Breast epithelium (tissue), 4 donors: Measurements from ENCODE around the gene NBAS. TPM values are rescaled to one million over a fixed set of nuclear protein-coding genes. Genes with fewer than 3 reads are reported as not detected.

Source experiments
- DNase-seq, 2 donors: peaks; one replicate each; pipeline ENCODE4 v3.0.0-alpha.2; 2019; ENCODE audit warnings: low spot score in 2 of 2
- H3K27ac ChIP-seq, 2 donors: fragments of 200-600 bp; sonication (generic) in 1 of 2; one replicate each; pipeline ENCODE4 v1.5.1; 2016 to 2019; ENCODE audit warnings: mild to moderate bottlenecking in 1 of 2
- H3K27me3 ChIP-seq, 2 donors: fragments of 200-600 bp; sonication (generic) in 1 of 2; one replicate each; pipeline versions ENCODE4 v1.5.1 to v1.6.0; 2017 to 2019; ENCODE audit warnings: control low read depth in 1 of 2, mild to moderate bottlenecking in 1 of 2
- H3K36me3 ChIP-seq: fragments of 200-600 bp; one replicate; pipeline ENCODE4 v1.5.1; 2019
- H3K4me1 ChIP-seq, 2 donors: fragments of 200-600 bp; sonication (generic); one replicate each; pipeline ENCODE4 v1.5.1; 2016 to 2019; ENCODE audit warnings: control low read depth in 1 of 2
- H3K4me3 ChIP-seq, 3 donors: fragments of 200-600 bp; sonication (generic); 1 replicate in 2 of 3; 2 replicates in 1 of 3; pipeline ENCODE4 v1.5.1; 2016 to 2019; ENCODE audit warnings: mild to moderate bottlenecking in 3 of 3, moderate library complexity in 2 of 3
- H3K9me3 ChIP-seq, 2 donors: fragments of 200-600 bp; sonication (generic) in 1 of 2; one replicate each; pipeline ENCODE4 v1.5.1; 2016 to 2019; ENCODE audit warnings: control low read depth in 1 of 2
- CTCF ChIP-seq, 3 donors: fragments of 450-650 bp; IDR thresholded peaks; one replicate each; pipeline ENCODE4 v1.5.1; 2016 to 2017; ENCODE audit warnings: antibody characterized with exemption in 3 of 3, mild to moderate bottlenecking in 3 of 3, moderate library complexity in 3 of 3
- POLR2A ChIP-seq: fragments of 450-650 bp; IDR thresholded peaks from one replicate; pipeline ENCODE4 v1.6.1; 2016; ENCODE audit warnings: antibody characterized with exemption, mild to moderate bottlenecking, moderate library complexity
- POLR2AphosphoS5 ChIP-seq, 3 donors: sonication (generic); formaldehyde crosslinking; IDR thresholded peaks; one replicate each; pipeline ENCODE4 v1.6.1; 2017; ENCODE audit warnings: antibody characterized with exemption in 3 of 3
- intact Hi-C: fragments of 100-400 bp; cut with DNase I; formaldehyde crosslinking; loops from one replicate; pipeline ENCODE4 v1.15.1; 2023; ENCODE audit warnings: low total_unique reads
- total RNA-seq, 3 donors: library from RNA; depleted of rRNA; stranded (reverse); fragments of >200 nt; gene quantifications; one replicate each; pipeline ENCODE4 v1.1.0, GENCODE V29; 2016

Gene NBAS
- total RNA-seq, 3 donors from 2014 or later, result 44.9 to 59.1 (median 45.1) TPM

GRCh38 chr2:15400240-15400826, 160.8 kb downstream of the NBAS start:
- TF ChIP-seq CTCF (IDR thresholded peaks at IDR 0.05) (no peak), POLR2A (no peak), POLR2AphosphoS5 (IDR thresholded peaks at IDR 0.05) (no peak)
- Histone ChIP-seq H3K4me1 (no peaks in the 10 kb centered on the region), H3K4me3 (no peak overlapping the region), H3K27me3 (no peaks in the 10 kb centered on the region), H3K27ac (no peak overlapping the region), H3K36me3 (no peaks in the 10 kb centered on the region), H3K9me3 (no peaks in the 10 kb centered on the region)
- no peak for DNase-seq
- intact Hi-C loops, result loop anchor here (10.0 kb wide), 1 partner anchor 166 kb away; no protein-coding TSS in a partner anchor

- Histone ChIP-seq H3K27me3 (no peaks in the 10 kb centered on the region), H3K9me3 (no peaks in the 10 kb centered on the region), H3K36me3 (no peaks in the 10 kb centered on the region), H3K4me1 (no peaks in the 10 kb centered on the region), H3K27ac (no peak overlapping the region), H3K4me3 (no peak overlapping the region)
- intact Hi-C loops, result no loop called here
- no peak for DNase-seq
- TF ChIP-seq POLR2AphosphoS5 (IDR thresholded peaks at IDR 0.05) (no peak), POLR2A (no peak), CTCF (IDR thresholded peaks at IDR 0.05) (no peak)
Observed at GRCh38 chr2:15399241-15399640, 161.9 kb downstream of the NBAS start.

GRCh38 chr2:15391751-15392150, 169.4 kb downstream of the NBAS start:
- no peaks in the 10 kb centered on the region for H3K9me3 ChIP-seq
- no peak overlapping the region for H3K4me3 ChIP-seq
- H3K27me3 ChIP-seq, result no peaks in the 10 kb centered on the region
- H3K4me1 ChIP-seq, result no peaks in the 10 kb centered on the region
- intact Hi-C loops, result no loop called here
- peaks cover 7% of the 10 kb centered on the region for H3K36me3 ChIP-seq
- no peak for DNase-seq
- TF ChIP-seq CTCF (IDR thresholded peaks at IDR 0.05) (no peak), POLR2A (no peak), POLR2AphosphoS5 (IDR thresholded peaks at IDR 0.05) (no peak)
- H3K27ac ChIP-seq, result no peak overlapping the region

- Histone ChIP-seq H3K36me3 (peaks cover 7% of the 10 kb centered on the region), H3K27me3 (no peaks in the 10 kb centered on the region), H3K9me3 (no peaks in the 10 kb centered on the region), H3K4me1 (no peaks in the 10 kb centered on the region), H3K27ac (no peak overlapping the region), H3K4me3 (no peak overlapping the region)
- intact Hi-C loops, result loop anchor here (10.0 kb wide), 1 partner anchor 1745 kb away; no protein-coding TSS in a partner anchor
- DNase-seq, result no peak
- no peak for TF ChIP-seq POLR2AphosphoS5 (IDR thresholded peaks at IDR 0.05)
- no peak for TF ChIP-seq POLR2A
- no peak for TF ChIP-seq CTCF (IDR thresholded peaks at IDR 0.05)
Observed at GRCh38 chr2:15389895-15390294, 171.2 kb downstream of the NBAS start.

- TF ChIP-seq POLR2A, result no peak
- no peak for TF ChIP-seq POLR2AphosphoS5 (IDR thresholded peaks at IDR 0.05)
- no peak for TF ChIP-seq CTCF (IDR thresholded peaks at IDR 0.05)
- intact Hi-C loops, result loop anchor here (10.0 kb wide), 1 partner anchor 1745 kb away; no protein-coding TSS in a partner anchor
- no peak overlapping the region for H3K4me3 ChIP-seq
- H3K9me3 ChIP-seq, result no peaks in the 10 kb centered on the region
- no peaks in the 10 kb centered on the region for H3K4me1 ChIP-seq
- peaks cover 7% of the 10 kb centered on the region for H3K36me3 ChIP-seq
- DNase-seq, result no peak
- no peaks in the 10 kb centered on the region for H3K27me3 ChIP-seq
- no peak overlapping the region for H3K27ac ChIP-seq
Observed at GRCh38 chr2:15389326-15389700, 171.8 kb downstream of the NBAS start.
